Smooth muscle cell (in vitro differentiated cells): ENCODE data around the gene JADE3. TPM values are rescaled to one million over a fixed set of nuclear protein-coding genes. Genes with fewer than 3 reads are reported as not detected.

ENCODE experiments used
- DNase-seq: peaks from one replicate; lab custom pipeline; 2025; ENCODE audit not compliant: unreplicated experiment; lab: John Stamatoyannopoulos, UW
- H2AFZ ChIP-seq: fragments of 200-600 bp; sonication (generic); 2 replicates; pipeline ENCODE4 v1.6.0; 2016; ENCODE audit warnings: antibody characterized with exemption, low read depth, mild to moderate bottlenecking
- H3F3A ChIP-seq: fragments of 200-600 bp; sonication (generic); 2 replicates; pipeline ENCODE4 v1.6.0; 2017; ENCODE audit warnings: antibody characterized with exemption, low read depth
- H3K27ac ChIP-seq: fragments of 200-600 bp; sonication (generic); 2 replicates; pipeline ENCODE4 v1.5.1; 2016; ENCODE audit warnings: low read depth, mild to moderate bottlenecking
- H3K27me3 ChIP-seq: fragments of 200-600 bp; sonication (generic); 2 replicates; pipeline ENCODE4 v1.6.1; 2016; ENCODE audit warnings: low read depth, mild to moderate bottlenecking
- H3K36me3 ChIP-seq: fragments of 200-600 bp; sonication (generic); 2 replicates; pipeline ENCODE4 v1.5.1; 2016; ENCODE audit warnings: low read depth
- H3K4me1 ChIP-seq: fragments of 200-600 bp; sonication (generic); 2 replicates; pipeline ENCODE4 v1.5.1; 2016; ENCODE audit warnings: low read depth
- H3K4me2 ChIP-seq: fragments of 200-600 bp; sonication (generic); 2 replicates; pipeline ENCODE4 v1.6.0; 2016; ENCODE audit warnings: mild to moderate bottlenecking
- H3K4me3 ChIP-seq: fragments of 200-600 bp; sonication (generic); 2 replicates; pipeline ENCODE4 v1.5.1; 2016; ENCODE audit warnings: mild to moderate bottlenecking
- H3K79me2 ChIP-seq: fragments of 200-600 bp; sonication (generic); 2 replicates; pipeline ENCODE4 v1.6.0; 2016; ENCODE audit warnings: low read depth, mild to moderate bottlenecking
- H3K9ac ChIP-seq: fragments of 200-600 bp; sonication (generic); 2 replicates; pipeline ENCODE4 v1.6.0; 2016; ENCODE audit warnings: low read depth
- H3K9me3 ChIP-seq: fragments of 200-600 bp; sonication (generic); replicated peaks from 2 replicates; pipeline ENCODE4 v1.5.1; 2016; ENCODE audit warnings: low read depth
- H4K20me1 ChIP-seq: fragments of 200-600 bp; sonication (generic); 2 replicates; pipeline ENCODE4 v1.6.0; 2016; ENCODE audit warnings: low read depth
- CTCF ChIP-seq: fragments of 200-600 bp; sonication (generic); IDR thresholded peaks from 2 replicates; pipeline ENCODE4 v1.5.1; 2017; ENCODE audit warnings: borderline replicate concordance, mild to moderate bottlenecking, antibody characterized with exemption; ENCODE audit not compliant: insufficient read depth, poor library complexity, severe bottlenecking
- WGBS: methylation state at CpG from one replicate; pipeline ENCODE4 v1.1.7; 2016; ENCODE audit warnings: low lambda C conversion rate; 5-methylcytosine and 5-hydroxymethylcytosine counted together
- polyA plus RNA-seq: library from polyadenylated mRNA; unstranded; fragments of >200 nt; fragmentation: Nextera tagmentation; extraction: Ambion mirVana; gene quantifications from 2 replicates; pipeline ENCODE4 v1.2.1, GENCODE V29; 2016
- small RNA-seq: library from RNA; depleted of rRNA; stranded (forward); fragments of <200 nt; gene quantifications from one replicate; pipeline ENCODE3, GENCODE V24; 2014
- total RNA-seq: library from RNA; depleted of rRNA; stranded (reverse); fragments of >200 nt; gene quantifications from 2 replicates; pipeline ENCODE4 v1.2.3, GENCODE V29; 2014

JADE3 gene
- total and polyA plus RNA-seq, 2 experiments from 2014 or later = 2.0 to 6.7 TPM

DNA sequence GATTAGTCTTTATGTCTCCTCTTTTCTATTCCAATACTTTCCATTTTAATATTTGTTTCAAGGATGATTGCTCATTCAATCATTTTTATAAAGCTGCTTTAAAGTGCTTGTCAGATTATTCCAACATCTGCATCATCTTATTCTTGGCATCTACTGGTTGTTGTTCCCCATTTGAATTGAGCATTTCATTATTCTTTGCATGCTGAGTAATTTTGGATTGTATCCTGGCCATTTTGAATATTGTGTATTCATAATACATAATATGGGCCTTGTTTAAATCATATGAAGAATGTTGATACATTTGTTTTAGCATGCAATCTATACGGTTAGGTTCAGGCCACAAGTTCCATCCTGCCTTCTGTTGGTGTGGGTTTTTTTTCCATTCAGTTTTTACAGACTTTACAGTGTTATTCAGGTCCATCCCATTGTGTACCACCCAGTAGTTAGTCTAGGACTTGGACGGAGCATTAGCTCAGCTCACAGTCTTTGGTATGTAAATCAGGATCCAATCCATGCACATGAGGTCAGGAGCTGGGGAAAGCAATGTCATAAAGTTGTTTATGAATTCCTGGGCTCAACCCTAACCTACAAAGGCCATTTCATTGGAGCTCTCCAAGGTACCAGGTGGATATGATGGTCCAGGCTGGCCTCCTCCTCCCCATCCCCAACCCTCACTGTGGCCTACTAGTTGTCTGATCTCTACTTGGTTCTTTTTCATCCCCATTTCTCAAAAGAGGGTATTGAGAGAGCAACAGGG is 186.3 kb downstream of the JADE3 start:
- no peaks in the 10 kb centered on the region for H3K27me3 ChIP-seq
- H3K4me2 ChIP-seq = no peak overlapping the region
- H3K4me3 ChIP-seq = no peak overlapping the region
- no peaks in the 10 kb centered on the region for H3K9me3 ChIP-seq
- no peaks in the 10 kb centered on the region for H4K20me1 ChIP-seq
- no peak for TF ChIP-seq CTCF
- WGBS = 80% methylated on average over 2 of the region's 2 CpGs
- no peak overlapping the region for H3K9ac ChIP-seq
- no peak overlapping the region for H3K27ac ChIP-seq
- no peak for DNase-seq
- H3K79me2 ChIP-seq = no peaks in the 10 kb centered on the region
- H3K4me1 ChIP-seq = no peaks in the 10 kb centered on the region
- H3K36me3 ChIP-seq = no peaks in the 10 kb centered on the region
- H2AFZ ChIP-seq = no peak overlapping the region
- H3F3A ChIP-seq = no peaks in the 10 kb centered on the region

- TF ChIP-seq CTCF = no peak
- WGBS = 86% methylated on average over 4 of the region's 4 CpGs
Observed at GRCh38 chrX:47101206-47101605, 189.0 kb downstream of the JADE3 start.

More at GRCh38 chrX:47101206-47101605, 189.0 kb downstream of the JADE3 start:
- H3K9ac ChIP-seq = no peak overlapping the region
- H3K27me3 ChIP-seq = no peaks in the 10 kb centered on the region
- H3K4me2 ChIP-seq = no peak overlapping the region
- no peaks in the 10 kb centered on the region for H3K79me2 ChIP-seq
- no peak overlapping the region for H3K4me3 ChIP-seq
- no peaks in the 10 kb centered on the region for H4K20me1 ChIP-seq
- no peaks in the 10 kb centered on the region for H3K9me3 ChIP-seq
- no peak overlapping the region for H3K27ac ChIP-seq
- no peaks in the 10 kb centered on the region for H3K36me3 ChIP-seq
- no peaks in the 10 kb centered on the region for H3K4me1 ChIP-seq
- no peak overlapping the region for H2AFZ ChIP-seq
- no peaks in the 10 kb centered on the region for H3F3A ChIP-seq
- no peak for DNase-seq

Small RNA genes lying within 50 kb of the gene (small RNA-seq; reads per million reads assigned to genes)
- gene RNU6-1189P = not detected

Other genes starting within 250 kb of the JADE3 start
- gene SLC9A7, start 153.3 kb upstream of the JADE3 start, total RNA-seq = 6.5 and 6.7 TPM in 2 replicates
- gene SLC9A7, start 153.3 kb upstream of the JADE3 start, polyA plus RNA-seq = 0.83 and 1.5 TPM in 2 replicates
- 20.5 and 32.9 TPM in 2 replicates for gene RP2, start 75.4 kb upstream of the JADE3 start, total RNA-seq
- gene RP2, start 75.4 kb upstream of the JADE3 start, polyA plus RNA-seq = 11.3 TPM in 2 replicates
- 1.1 and 2.5 TPM in 2 replicates for gene RGN, start 166.0 kb downstream of the JADE3 start, total RNA-seq
- gene RGN, start 166.0 kb downstream of the JADE3 start, polyA plus RNA-seq = 0.96 and 3.6 TPM in 2 replicates
- gene NDUFB11, start 232.3 kb downstream of the JADE3 start, total RNA-seq = 67.4 and 82.6 TPM in 2 replicates
- gene NDUFB11, start 232.3 kb downstream of the JADE3 start, polyA plus RNA-seq = 167 and 178 TPM in 2 replicates
- 17.6 and 18.3 TPM in 2 replicates for gene RBM10, start 232.8 kb downstream of the JADE3 start, total RNA-seq
- gene RBM10, start 232.8 kb downstream of the JADE3 start, polyA plus RNA-seq = 39.2 and 42.7 TPM in 2 replicates